Measurements from ENCODE around the gene HIVEP2.

The HIVEP2 gene

GRCh38 chr6:142712231-142712630, 232.7 kb downstream of the HIVEP2 start:
- no peak overlapping the region for H3K4me3 ChIP-seq (ENCODE audit: low read depth, low read length)

- H3K4me3 ChIP-seq (ENCODE audit: low read depth, low read length) = no peak overlapping the region
Measured at GRCh38 chr6:142708651-142709050, 236.3 kb downstream of the HIVEP2 start.

- H3K4me3 ChIP-seq (ENCODE audit: low read depth, low read length) = no peak overlapping the region
Measured at GRCh38 chr6:142707255-142707654, 237.7 kb downstream of the HIVEP2 start.

- no peak overlapping the region for H3K4me3 ChIP-seq (ENCODE audit: low read depth, low read length)
Measured at GRCh38 chr6:142706210-142706609, 238.8 kb downstream of the HIVEP2 start.

- H3K4me3 ChIP-seq (ENCODE audit: low read depth, low read length) = no peak overlapping the region
Measured at GRCh38 chr6:142705054-142705453, 239.9 kb downstream of the HIVEP2 start.

GRCh38 chr6:142702501-142703460, 242.2 kb downstream of the HIVEP2 start:
- H3K4me3 ChIP-seq (ENCODE audit: low read depth, low read length) = no peak overlapping the region
